Smooth muscle cell (in vitro differentiated cells): ENCODE results near the gene UBA52. TPM values are rescaled to one million over a fixed set of nuclear protein-coding genes. Genes with fewer than 3 reads are reported as not detected.

ENCODE experiments used
- DNase-seq: peaks from one replicate; lab custom pipeline; 2025; ENCODE audit not compliant: unreplicated experiment; lab: John Stamatoyannopoulos, UW
- H2AFZ ChIP-seq: fragments of 200-600 bp; sonication (generic); 2 replicates; pipeline ENCODE4 v1.6.0; 2016; ENCODE audit warnings: antibody characterized with exemption, low read depth, mild to moderate bottlenecking
- H3F3A ChIP-seq: fragments of 200-600 bp; sonication (generic); 2 replicates; pipeline ENCODE4 v1.6.0; 2017; ENCODE audit warnings: antibody characterized with exemption, low read depth
- H3K27ac ChIP-seq: fragments of 200-600 bp; sonication (generic); 2 replicates; pipeline ENCODE4 v1.5.1; 2016; ENCODE audit warnings: low read depth, mild to moderate bottlenecking
- H3K27me3 ChIP-seq: fragments of 200-600 bp; sonication (generic); 2 replicates; pipeline ENCODE4 v1.6.1; 2016; ENCODE audit warnings: low read depth, mild to moderate bottlenecking
- H3K36me3 ChIP-seq: fragments of 200-600 bp; sonication (generic); 2 replicates; pipeline ENCODE4 v1.5.1; 2016; ENCODE audit warnings: low read depth
- H3K4me1 ChIP-seq: fragments of 200-600 bp; sonication (generic); 2 replicates; pipeline ENCODE4 v1.5.1; 2016; ENCODE audit warnings: low read depth
- H3K4me2 ChIP-seq: fragments of 200-600 bp; sonication (generic); 2 replicates; pipeline ENCODE4 v1.6.0; 2016; ENCODE audit warnings: mild to moderate bottlenecking
- H3K4me3 ChIP-seq: fragments of 200-600 bp; sonication (generic); 2 replicates; pipeline ENCODE4 v1.5.1; 2016; ENCODE audit warnings: mild to moderate bottlenecking
- H3K79me2 ChIP-seq: fragments of 200-600 bp; sonication (generic); 2 replicates; pipeline ENCODE4 v1.6.0; 2016; ENCODE audit warnings: low read depth, mild to moderate bottlenecking
- H3K9ac ChIP-seq: fragments of 200-600 bp; sonication (generic); 2 replicates; pipeline ENCODE4 v1.6.0; 2016; ENCODE audit warnings: low read depth
- H3K9me3 ChIP-seq: fragments of 200-600 bp; sonication (generic); replicated peaks from 2 replicates; pipeline ENCODE4 v1.5.1; 2016; ENCODE audit warnings: low read depth
- H4K20me1 ChIP-seq: fragments of 200-600 bp; sonication (generic); 2 replicates; pipeline ENCODE4 v1.6.0; 2016; ENCODE audit warnings: low read depth
- CTCF ChIP-seq: fragments of 200-600 bp; sonication (generic); IDR thresholded peaks from 2 replicates; pipeline ENCODE4 v1.5.1; 2017; ENCODE audit warnings: borderline replicate concordance, mild to moderate bottlenecking, antibody characterized with exemption; ENCODE audit not compliant: insufficient read depth, poor library complexity, severe bottlenecking
- WGBS: methylation state at CpG from one replicate; pipeline ENCODE4 v1.1.7; 2016; ENCODE audit warnings: low lambda C conversion rate; 5-methylcytosine and 5-hydroxymethylcytosine counted together
- polyA plus RNA-seq: library from polyadenylated mRNA; unstranded; fragments of >200 nt; fragmentation: Nextera tagmentation; extraction: Ambion mirVana; gene quantifications from 2 replicates; pipeline ENCODE4 v1.2.1, GENCODE V29; 2016
- total RNA-seq: library from RNA; depleted of rRNA; stranded (reverse); fragments of >200 nt; gene quantifications from 2 replicates; pipeline ENCODE4 v1.2.3, GENCODE V29; 2014

UBA52 gene
- total and polyA plus RNA-seq, 2 experiments from 2014 or later = 752 to 1,086 TPM

GRCh38 chr19:18604820-18605159 is 33.1 kb downstream of the UBA52 start:
- peak overlapping the region; percentile 90 for H3K4me2 ChIP-seq
- peaks cover 49% of the 10 kb centered on the region for H4K20me1 ChIP-seq
- WGBS = 28% methylated on average over 10 of the region's 10 CpGs
- peaks cover 28% of the 10 kb centered on the region for H3K4me1 ChIP-seq
- H2AFZ ChIP-seq = no peak overlapping the region
- no peaks in the 10 kb centered on the region for H3K36me3 ChIP-seq
- H3K9ac ChIP-seq = no peak overlapping the region
- peaks cover 12% of the 10 kb centered on the region for H3F3A ChIP-seq
- no peak for TF ChIP-seq CTCF
- peaks cover 27% of the 10 kb centered on the region for H3K79me2 ChIP-seq
- H3K4me3 ChIP-seq = peak overlapping the region; percentile 57
- no peaks in the 10 kb centered on the region for H3K9me3 ChIP-seq
- no peak for DNase-seq
- peaks cover 44% of the 10 kb centered on the region for H3K27me3 ChIP-seq
- H3K27ac ChIP-seq = peak overlapping the region; percentile 57

- WGBS = 23% methylated on average over 17 of the region's 17 CpGs
- Histone ChIP-seq H3K79me2 (peaks cover 27% of the 10 kb centered on the region), H4K20me1 (peaks cover 46% of the 10 kb centered on the region), H3K9ac (no peak overlapping the region), H3K4me1 (peaks cover 28% of the 10 kb centered on the region), H3K36me3 (no peaks in the 10 kb centered on the region), H3K4me2 (peak overlapping the region; percentile 90), H3K27ac (no peak overlapping the region), H3F3A (peaks cover 12% of the 10 kb centered on the region), H3K9me3 (no peaks in the 10 kb centered on the region), H2AFZ (no peak overlapping the region), H3K27me3 (peaks cover 48% of the 10 kb centered on the region), H3K4me3 (peak overlapping the region; percentile 57)
- DNase-seq = no peak
- TF ChIP-seq CTCF = no peak
These were observed 33.5 kb downstream of the UBA52 start for GRCh38 chr19:18605196-18605545.

GRCh38 chr19:18605546-18606280 is 34.1 kb downstream of the UBA52 start:
- TF ChIP-seq CTCF = no peak
- peaks cover 53% of the 10 kb centered on the region for H3K27me3 ChIP-seq

More at GRCh38 chr19:18605546-18606280, 34.1 kb downstream of the UBA52 start:
- Histone ChIP-seq H3K4me1 (peaks cover 33% of the 10 kb centered on the region), H3K79me2 (peaks cover 27% of the 10 kb centered on the region), H3K4me2 (peak overlapping the region; percentile 90), H3F3A (peaks cover 12% of the 10 kb centered on the region), H2AFZ (no peak overlapping the region), H3K9me3 (no peaks in the 10 kb centered on the region), H3K27ac (no peak overlapping the region), H3K9ac (no peak overlapping the region), H3K4me3 (peak overlapping the region; percentile 57), H4K20me1 (peaks cover 44% of the 10 kb centered on the region), H3K36me3 (no peaks in the 10 kb centered on the region)
- WGBS = 6% methylated on average over 55 of the region's 65 CpGs
- DNase-seq = no peak
